Fibroblast of lung (primary cell): ENCODE measurements around the gene CNTN4. TPM values are rescaled to one million over a fixed set of nuclear protein-coding genes. Genes with fewer than 3 reads are reported as not detected.

Experiments used
- DNase-seq, 2 donors: peaks; one replicate each; pipeline versions ENCODE4 v3.0.0 to v3.0.0-alpha.2; 2010; ENCODE audit warnings: low read depth in 2 of 2
- H2AFZ ChIP-seq: 2 replicates; pipeline ENCODE4 v1.5.1; 2012; ENCODE audit warnings: low read length, control low read depth, inconsistent platforms
- H3K27ac ChIP-seq: 2 replicates; pipeline ENCODE4 v1.5.1; 2011; ENCODE audit warnings: low read length, control low read depth; ENCODE audit not compliant: insufficient read depth
- H3K27me3 ChIP-seq: 2 replicates; pipeline ENCODE4 v1.5.1; 2011; ENCODE audit warnings: mild to moderate bottlenecking, low read length; ENCODE audit not compliant: control insufficient read depth, insufficient read depth
- H3K36me3 ChIP-seq: 2 replicates; pipeline ENCODE4 v1.5.1; 2011; ENCODE audit warnings: low read length; ENCODE audit not compliant: control insufficient read depth, insufficient read depth
- H3K4me1 ChIP-seq: 2 replicates; pipeline ENCODE4 v1.5.1; 2011; ENCODE audit warnings: low read length; ENCODE audit not compliant: control insufficient read depth, insufficient read depth; ENCODE audit errors: extremely low read depth
- H3K4me2 ChIP-seq: 2 replicates; pipeline ENCODE4 v1.5.1; 2011; ENCODE audit warnings: low read length, control low read depth; ENCODE audit not compliant: insufficient read depth; ENCODE audit errors: extremely low read depth
- H3K4me3 ChIP-seq, 4 experiments: fragments of 200-600 bp in 1 of 4; sonication (generic) in 1 of 4; replicated peaks in 1 of 4; 2 replicates each; pipeline ENCODE4 v1.5.1; 2011 to 2016; ENCODE audit warnings: low read length in 4 of 4, low read depth in 3 of 4, mild to moderate bottlenecking in 3 of 4, control low read depth in 2 of 4, inconsistent platforms in 1 of 4, mixed read lengths in 1 of 4; ENCODE audit not compliant: insufficient read depth in 1 of 4; ENCODE audit errors: control extremely low read depth in 1 of 4
- H3K79me2 ChIP-seq: 2 replicates; pipeline ENCODE4 v1.5.1; 2012; ENCODE audit warnings: mild to moderate bottlenecking, low read length, inconsistent platforms; ENCODE audit not compliant: control insufficient read depth, insufficient read depth
- H3K9ac ChIP-seq: 2 replicates; pipeline ENCODE4 v1.5.1; 2011; ENCODE audit warnings: mild to moderate bottlenecking, low read length, control low read depth; ENCODE audit not compliant: insufficient read depth
- H3K9me3 ChIP-seq: 2 replicates; pipeline ENCODE4 v1.5.1; 2012; ENCODE audit warnings: low read depth, low read length; ENCODE audit not compliant: control insufficient read depth, insufficient read depth
- H4K20me1 ChIP-seq: 2 replicates; pipeline ENCODE4 v1.5.1; 2011; ENCODE audit warnings: low read length; ENCODE audit not compliant: control insufficient read depth, insufficient read depth; ENCODE audit errors: extremely low read depth
- EZH2 ChIP-seq: IDR thresholded peaks from 2 replicates; pipeline ENCODE4 v1.5.1; 2012; ENCODE audit warnings: low read length, control low read depth, mild to moderate bottlenecking; ENCODE audit errors: missing control alignments
- polyA plus RNA-seq, 2 donors: library from polyadenylated mRNA; depleted of rRNA in 1 of 2; stranded (reverse) in 1 of 2; unstranded in 1 of 2; fragments of >200 nt; gene quantifications; 2 replicates each; pipeline ENCODE4 v1.2.1, GENCODE V29; 2011 to 2012; ENCODE audit warnings: missing spikeins in 1 of 2
- total RNA-seq: library from RNA; depleted of rRNA; stranded (reverse); fragments of >200 nt; gene quantifications from 2 replicates; pipeline ENCODE4 v1.2.1, GENCODE V29; 2014
- TF ChIP-seq, protein P1 (sequence below), 2 donors: IDR thresholded peaks in 1 of 2; conservative IDR thresholded peaks in 1 of 2; 1 replicate in 1 of 2; 2 replicates in 1 of 2; pipeline ENCODE4 v1.5.1; 2011 to 2012; ENCODE audit warnings: low read length in 2 of 2, control low read depth in 1 of 2, inconsistent platforms in 1 of 2, low read depth in 1 of 2, mild to moderate bottlenecking in 1 of 2

The CNTN4 gene
- total and polyA plus RNA-seq, 2 donors (not counting 1 experiment from before 2014, with no cell fraction given): 0.17 to 0.69 TPM

DNA sequence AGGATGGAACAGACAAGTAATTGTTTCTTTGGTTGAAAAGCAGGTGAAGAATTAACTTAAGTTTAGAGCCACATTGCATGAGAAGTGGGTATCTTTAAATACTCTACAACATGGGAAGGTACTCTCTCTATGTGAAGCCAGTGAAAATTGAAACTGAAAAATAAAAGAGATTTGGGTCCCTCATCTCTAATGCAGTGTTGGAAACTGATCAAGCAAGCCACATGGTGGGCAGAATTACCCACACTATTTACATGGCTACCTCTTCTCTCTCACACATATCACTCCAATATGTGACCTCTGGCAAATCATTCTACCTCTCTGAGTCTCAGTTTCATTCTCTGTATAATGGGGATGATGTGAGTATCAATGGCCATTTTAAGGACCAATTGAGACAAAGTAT lies 672.5 kb downstream of the CNTN4 start:
- Histone ChIP-seq H3K27me3 (no peaks in the 10 kb centered on the region), H3K79me2 (no peaks in the 10 kb centered on the region), H3K27ac (no peak overlapping the region), H3K4me1 (no peaks in the 10 kb centered on the region), H3K9me3 (no peaks in the 10 kb centered on the region), H3K36me3 (no peaks in the 10 kb centered on the region), H4K20me1 (no peaks in the 10 kb centered on the region), H3K9ac (no peak overlapping the region), H3K4me2 (no peak overlapping the region), H2AFZ (no peak overlapping the region), H3K4me3 (no peak overlapping the region)
- TF ChIP-seq, protein P1, sequence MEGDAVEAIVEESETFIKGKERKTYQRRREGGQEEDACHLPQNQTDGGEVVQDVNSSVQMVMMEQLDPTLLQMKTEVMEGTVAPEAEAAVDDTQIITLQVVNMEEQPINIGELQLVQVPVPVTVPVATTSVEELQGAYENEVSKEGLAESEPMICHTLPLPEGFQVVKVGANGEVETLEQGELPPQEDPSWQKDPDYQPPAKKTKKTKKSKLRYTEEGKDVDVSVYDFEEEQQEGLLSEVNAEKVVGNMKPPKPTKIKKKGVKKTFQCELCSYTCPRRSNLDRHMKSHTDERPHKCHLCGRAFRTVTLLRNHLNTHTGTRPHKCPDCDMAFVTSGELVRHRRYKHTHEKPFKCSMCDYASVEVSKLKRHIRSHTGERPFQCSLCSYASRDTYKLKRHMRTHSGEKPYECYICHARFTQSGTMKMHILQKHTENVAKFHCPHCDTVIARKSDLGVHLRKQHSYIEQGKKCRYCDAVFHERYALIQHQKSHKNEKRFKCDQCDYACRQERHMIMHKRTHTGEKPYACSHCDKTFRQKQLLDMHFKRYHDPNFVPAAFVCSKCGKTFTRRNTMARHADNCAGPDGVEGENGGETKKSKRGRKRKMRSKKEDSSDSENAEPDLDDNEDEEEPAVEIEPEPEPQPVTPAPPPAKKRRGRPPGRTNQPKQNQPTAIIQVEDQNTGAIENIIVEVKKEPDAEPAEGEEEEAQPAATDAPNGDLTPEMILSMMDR (conservative IDR thresholded peaks at IDR 0.05 in 1 of 2, IDR thresholded peaks at IDR 0.05 in 1 of 2; ENCODE audit: low read depth in 1 of 2, low read length in 2 of 2): no peak
- TF ChIP-seq EZH2: no peak
- no peak for DNase-seq

DNA sequence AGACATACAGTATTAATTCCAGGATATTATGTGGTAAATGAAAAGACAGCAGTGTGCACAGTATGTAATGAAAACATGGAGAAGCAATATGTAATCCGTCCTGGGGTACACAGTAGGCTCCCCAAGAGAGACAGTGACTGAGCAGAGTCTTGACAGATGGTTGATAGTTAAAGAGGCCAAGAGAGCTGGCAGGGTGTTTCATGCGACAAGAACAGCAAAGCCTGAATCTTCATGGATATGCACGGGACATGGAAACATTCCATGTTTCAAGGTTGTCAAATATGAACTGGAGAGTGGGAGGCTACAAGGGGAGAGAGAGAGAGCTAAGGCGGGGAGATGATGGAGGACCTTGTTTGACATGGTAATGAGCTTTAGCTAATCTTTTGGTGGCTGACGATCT lies 673.1 kb downstream of the CNTN4 start:
- Histone ChIP-seq H3K9me3 (no peaks in the 10 kb centered on the region), H3K4me2 (no peak overlapping the region), H3K9ac (no peak overlapping the region), H3K27me3 (no peaks in the 10 kb centered on the region), H3K4me1 (no peaks in the 10 kb centered on the region), H3K4me3 (no peak overlapping the region), H3K27ac (no peak overlapping the region), H3K79me2 (no peaks in the 10 kb centered on the region), H4K20me1 (no peaks in the 10 kb centered on the region), H2AFZ (no peak overlapping the region), H3K36me3 (no peaks in the 10 kb centered on the region)
- TF ChIP-seq EZH2: no peak
- TF ChIP-seq, protein P1 (conservative IDR thresholded peaks at IDR 0.05 in 1 of 2, IDR thresholded peaks at IDR 0.05 in 1 of 2; ENCODE audit: low read depth in 1 of 2, low read length in 2 of 2): no peak
- DNase-seq: no peak

DNA sequence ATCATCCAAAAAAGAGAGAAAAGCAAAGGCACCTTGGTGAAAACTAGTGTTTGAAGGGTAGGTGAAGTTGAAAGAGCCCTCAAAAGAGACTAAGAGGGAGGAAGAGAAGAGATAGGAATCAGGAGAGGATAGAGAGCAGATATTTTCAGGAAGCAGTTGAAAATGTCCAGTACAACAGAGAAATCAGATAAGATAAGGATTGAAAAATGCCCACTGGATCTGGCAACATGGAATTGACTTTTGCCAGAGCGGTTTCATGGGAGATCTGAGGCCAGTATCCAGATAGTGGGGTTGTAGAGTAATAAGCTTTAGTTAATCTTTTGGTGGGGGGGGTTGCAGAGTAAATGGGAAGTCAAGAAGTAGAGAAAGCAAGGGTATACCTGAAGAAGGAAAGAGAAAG lies 674.1 kb downstream of the CNTN4 start:
- TF ChIP-seq, protein P1 (conservative IDR thresholded peaks at IDR 0.05 in 1 of 2, IDR thresholded peaks at IDR 0.05 in 1 of 2; ENCODE audit: low read depth in 1 of 2, low read length in 2 of 2): no peak
- no peak for TF ChIP-seq EZH2

More for the DNA sequence above, 674.1 kb downstream of the CNTN4 start:
- no peak for DNase-seq
- H2AFZ ChIP-seq: no peak overlapping the region
- no peak overlapping the region for H3K4me3 ChIP-seq
- no peak overlapping the region for H3K9ac ChIP-seq
- H3K4me2 ChIP-seq: no peak overlapping the region
- no peaks in the 10 kb centered on the region for H3K27me3 ChIP-seq
- H3K27ac ChIP-seq: no peak overlapping the region
- no peaks in the 10 kb centered on the region for H3K4me1 ChIP-seq
- H3K9me3 ChIP-seq: no peaks in the 10 kb centered on the region
- no peaks in the 10 kb centered on the region for H3K79me2 ChIP-seq
- no peaks in the 10 kb centered on the region for H3K36me3 ChIP-seq
- H4K20me1 ChIP-seq: no peaks in the 10 kb centered on the region
